SK-N-SH (cell line): ENCODE measurements around the gene TRIM44. TPM values are rescaled to one million over a fixed set of nuclear protein-coding genes. Genes with fewer than 3 reads are reported as not detected.

Source experiments
- CTCF ChIA-PET: fragments of 300-600, 350-600 bp; formaldehyde crosslinking; extraction: SDS; loops from one replicate; lab custom pipeline; 2021; lab: Yijun Ruan, JAX
- POLR2A ChIA-PET: fragments of 350-600 bp; sonication (Branson Sonifier 250); formaldehyde crosslinking; extraction: SDS; loops from one replicate; lab custom pipeline; 2020; ENCODE audit warnings: antibody characterized with exemption, inconsistent platforms; lab: Yijun Ruan, JAX
- DNase-seq: peaks from one replicate; pipeline ENCODE4 v3.0.0; 2012
- H2AFZ ChIP-seq: fragments of 200-600 bp; sonication (generic); 2 replicates; pipeline ENCODE4 v1.8.1; 2016; ENCODE audit warnings: antibody characterized with exemption, mild to moderate bottlenecking, low read depth
- H3F3A ChIP-seq: fragments of 200-600 bp; sonication (generic); replicated peaks from 2 replicates; pipeline ENCODE3; 2016; ENCODE audit warnings: antibody characterized with exemption, mild to moderate bottlenecking; ENCODE audit not compliant: insufficient read depth
- H3K27ac ChIP-seq, 2 experiments: fragments of 200-500 bp in 1 of 2; fragments of 200-600 bp in 1 of 2; sonication (Bioruptor generic) in 1 of 2; sonication (generic), shearing (Covaris generic) in 1 of 2; 2 replicates each; pipeline versions ENCODE4 v1.5.1 to v1.6.1; 2014 to 2016; ENCODE audit warnings: low read depth in 2 of 2, inconsistent platforms in 1 of 2, low read length in 1 of 2, mild to moderate bottlenecking in 1 of 2, mixed read lengths in 1 of 2
- H3K27me3 ChIP-seq: fragments of 200-600 bp; sonication (generic), shearing (Covaris generic); 2 replicates; pipeline ENCODE4 v1.6.1; 2016; ENCODE audit warnings: mixed run types; ENCODE audit not compliant: insufficient read depth
- H3K36me3 ChIP-seq, 2 experiments: fragments of 200-500 bp in 1 of 2; fragments of 200-600 bp in 1 of 2; sonication (Bioruptor generic) in 1 of 2; sonication (generic) in 1 of 2; replicated peaks in 1 of 2; 2 replicates each; pipeline versions ENCODE3 to v1.5.1; 2014 to 2016; ENCODE audit warnings: low read length in 1 of 2, mild to moderate bottlenecking in 1 of 2; ENCODE audit not compliant: insufficient read depth in 2 of 2, control insufficient read depth in 1 of 2
- H3K4me1 ChIP-seq, 2 experiments: fragments of 200-500 bp in 1 of 2; fragments of 200-600 bp in 1 of 2; sonication (Bioruptor generic) in 1 of 2; sonication (generic), shearing (Covaris generic) in 1 of 2; 2 replicates each; pipeline versions ENCODE4 v1.5.1 to v1.6.1; 2014 to 2016; ENCODE audit warnings: low read depth in 1 of 2, low read length in 1 of 2, mixed run types in 1 of 2; ENCODE audit not compliant: insufficient read depth in 2 of 2, control insufficient read depth in 1 of 2
- H3K4me2 ChIP-seq: fragments of 200-600 bp; sonication (generic), shearing (Covaris generic); 2 replicates; pipeline ENCODE4 v1.6.1; 2017; ENCODE audit warnings: mixed run types
- H3K4me3 ChIP-seq, 2 experiments: fragments of 200-500 bp in 1 of 2; fragments of 200-600 bp in 1 of 2; sonication (Bioruptor generic) in 1 of 2; sonication (generic), shearing (Covaris generic) in 1 of 2; 2 replicates each; pipeline versions ENCODE4 v1.5.1 to v1.8.1; 2014 to 2016; ENCODE audit warnings: low read depth in 2 of 2, inconsistent platforms in 1 of 2, low read length in 1 of 2, mild to moderate bottlenecking in 1 of 2, mixed read lengths in 1 of 2, moderate library complexity in 1 of 2
- H3K79me2 ChIP-seq: fragments of 200-600 bp; sonication (generic); 2 replicates; pipeline ENCODE4 v1.8.1; 2017; ENCODE audit warnings: mild to moderate bottlenecking; ENCODE audit not compliant: insufficient read depth
- H3K9ac ChIP-seq: fragments of 200-600 bp; sonication (generic); 2 replicates; pipeline ENCODE4 v1.6.1; 2017; ENCODE audit warnings: mixed run types
- H3K9me2 ChIP-seq: fragments of 200-600 bp; sonication (generic); 2 replicates; pipeline ENCODE4 v1.6.1; 2017; ENCODE audit warnings: mixed run types
- H3K9me3 ChIP-seq: fragments of 200-600 bp; sonication (generic); 2 replicates; pipeline ENCODE4 v1.6.1; 2017; ENCODE audit warnings: mixed run types, mild to moderate bottlenecking, moderate library complexity
- H4K20me1 ChIP-seq: fragments of 200-600 bp; sonication (generic); 2 replicates; pipeline ENCODE4 v1.6.1; 2017; ENCODE audit warnings: mild to moderate bottlenecking, mixed run types; ENCODE audit not compliant: insufficient read depth
- CHD2 ChIP-seq: fragments of 150-350 bp; IDR thresholded peaks from 2 replicates; pipeline ENCODE4 v1.6.1; 2018; ENCODE audit warnings: low read length; ENCODE audit not compliant: partially characterized antibody
- ELF1 ChIP-seq: IDR thresholded peaks from 2 replicates; pipeline ENCODE4 v1.4.0; 2012
- EP300 ChIP-seq, 2 experiments: IDR thresholded peaks; 2 replicates each; pipeline versions ENCODE4 v1.4.0 to v1.6.1; 2012; ENCODE audit warnings: borderline replicate concordance in 1 of 2, low read depth in 1 of 2, low read length in 1 of 2
- EZH2phosphoT487 ChIP-seq: fragments of 200-600 bp; sonication (generic); IDR thresholded peaks from 2 replicates; pipeline ENCODE4 v1.6.1; 2017; ENCODE audit warnings: low read depth, mixed run types, mild to moderate bottlenecking, antibody characterized with exemption, moderate library complexity, borderline replicate concordance
- FOSL2 ChIP-seq: IDR thresholded peaks from 2 replicates; pipeline ENCODE4 v1.4.0; 2012; ENCODE audit warnings: low read depth, mild to moderate bottlenecking, moderate library complexity, borderline replicate concordance
- FOXJ3 ChIP-seq: sonication (generic); formaldehyde crosslinking; IDR thresholded peaks from 2 replicates; pipeline ENCODE4 v1.5.1; 2020; ENCODE audit warnings: mild to moderate bottlenecking, missing genetic modification reagents
- GATA2 ChIP-seq: sonication (generic); formaldehyde crosslinking; IDR thresholded peaks from 2 replicates; pipeline ENCODE4 v1.5.0; 2020; ENCODE audit warnings: mild to moderate bottlenecking, missing genetic modification reagents
- IRF3 ChIP-seq: fragments of 150-350 bp; IDR thresholded peaks from 2 replicates; pipeline ENCODE4 v1.6.1; 2016; ENCODE audit warnings: mild to moderate bottlenecking, low read depth, low read length
- JUND ChIP-seq: IDR thresholded peaks from 2 replicates; pipeline ENCODE4 v1.4.0; 2012
- NFIC ChIP-seq: IDR thresholded peaks from 2 replicates; pipeline ENCODE4 v1.4.0; 2012; ENCODE audit warnings: borderline replicate concordance
- PBX3 ChIP-seq: IDR thresholded peaks from 2 replicates; pipeline ENCODE4; 2012
- RCOR1 ChIP-seq: fragments of 150-350 bp; IDR thresholded peaks from 2 replicates; pipeline ENCODE4 v1.6.1; 2017; ENCODE audit warnings: antibody characterized with exemption, low read length
- REST ChIP-seq: IDR thresholded peaks from 2 replicates; pipeline ENCODE4 v1.6.1; 2012; ENCODE audit warnings: mild to moderate bottlenecking, low read depth, low read length, moderate library complexity
- RFX5 ChIP-seq: IDR thresholded peaks from 2 replicates; pipeline ENCODE4 v1.6.1; 2012; ENCODE audit warnings: mild to moderate bottlenecking, improper control_type of control experiment, low read length
- SIN3A ChIP-seq: IDR thresholded peaks from 2 replicates; pipeline ENCODE4 v1.6.1; 2012; ENCODE audit warnings: low read depth, mild to moderate bottlenecking, low read length, moderate library complexity, borderline replicate concordance
- SMC3 ChIP-seq: IDR thresholded peaks from 2 replicates; pipeline ENCODE4 v1.6.1; 2012; ENCODE audit warnings: low read depth, low read length, improper control_type of control experiment
- TEAD4 ChIP-seq: IDR thresholded peaks from 2 replicates; pipeline ENCODE4 v1.4.0; 2012; ENCODE audit warnings: mild to moderate bottlenecking, borderline replicate concordance; ENCODE audit not compliant: insufficient read depth
- USF2 ChIP-seq: fragments of 150-350 bp; IDR thresholded peaks from 2 replicates; pipeline ENCODE4 v1.6.1; 2017; ENCODE audit warnings: antibody characterized with exemption, low read length, low read depth, borderline replicate concordance
- YY1 ChIP-seq: IDR thresholded peaks from 2 replicates; pipeline ENCODE4 v1.4.0; 2012; ENCODE audit warnings: low read depth, mild to moderate bottlenecking
- WGBS: methylation state at CpG from one replicate; pipeline ENCODE4 v1.1.6; 2017; ENCODE audit warnings: low lambda C conversion rate; 5-methylcytosine and 5-hydroxymethylcytosine counted together
- polyA plus RNA-seq, 3 experiments: library from polyadenylated mRNA; depleted of rRNA; stranded (reverse); fragments of >200 nt; gene quantifications; 2 replicates each; pipeline ENCODE4 v1.2.3, GENCODE V29; 2012

Gene TRIM44
- polyA plus RNA-seq, 1 of the 3 experiments (the other 2 are of a cell fraction), result 34.1 TPM

- POLR2A ChIA-PET, result no interaction called here
- Histone ChIP-seq H2AFZ (no peak overlapping the region), H3K4me3 (no peak overlapping the region), H3K9me3 (no peaks in the 10 kb centered on the region), H4K20me1 (no peaks in the 10 kb centered on the region), H3K36me3 (peaks cover 24 to 28% of the 10 kb centered on the region in 2 experiments), H3F3A (no peaks in the 10 kb centered on the region), H3K4me1 (no peaks in the 10 kb centered on the region; a peak in 1 of 4 replicates), H3K27me3 (no peaks in the 10 kb centered on the region), H3K9me2 (no peaks in the 10 kb centered on the region), H3K9ac (no peak overlapping the region), H3K79me2 (no peaks in the 10 kb centered on the region; the same call in 1 of the 2 replicates), H3K4me2 (no peak overlapping the region), H3K27ac (no peak overlapping the region)
- CTCF ChIA-PET, result interaction anchor here (0.8 to 3.5 kb wide), 5 partner anchors 12 to 456 kb away, joined by 3 to 26 read pairs (median 4); no protein-coding TSS in a partner anchor
- 94% methylated on average over 3 of the region's 3 CpGs for WGBS
- DNase-seq, result no peak
- no peak for TF ChIP-seq RCOR1
- no peak for TF ChIP-seq GATA2 (CRISPR knock-in tag)
- no peak for TF ChIP-seq CHD2
- no peak for TF ChIP-seq SIN3A
- no peak for TF ChIP-seq FOSL2
- TF ChIP-seq TEAD4, result no peak
- no peak for TF ChIP-seq SMC3
- TF ChIP-seq JUND, result no peak
- TF ChIP-seq EP300 (IDR thresholded peaks at IDR 0.05; ENCODE audit: borderline replicate concordance in 1 of 2, low read depth in 1 of 2, low read length in 1 of 2), result no peak
- no peak for TF ChIP-seq PBX3
Observed at GRCh38 chr11:35804451-35805040, 142.0 kb downstream of the TRIM44 start.

- H3K9me2 ChIP-seq, result no peaks in the 10 kb centered on the region
- H3K36me3 ChIP-seq, result peaks cover 15 to 29% of the 10 kb centered on the region in 2 experiments
- CTCF ChIA-PET, result interaction anchor here (0.8 to 4.6 kb wide), 2 partner anchors 12 to 322 kb away, joined by 3 to 31 read pairs; no protein-coding TSS in a partner anchor
- H3K9me3 ChIP-seq, result no peaks in the 10 kb centered on the region
- POLR2A ChIA-PET, result no interaction called here
- H3K27me3 ChIP-seq, result no peaks in the 10 kb centered on the region
- WGBS, result 75% methylated on average over 4 of the region's 4 CpGs
- no peaks in the 10 kb centered on the region for H3K79me2 ChIP-seq
- H3K27ac ChIP-seq, result no peak overlapping the region
- H3F3A ChIP-seq, result no peaks in the 10 kb centered on the region
- no peak overlapping the region for H3K4me3 ChIP-seq
- H4K20me1 ChIP-seq, result no peaks in the 10 kb centered on the region
- H3K9ac ChIP-seq, result no peak overlapping the region
- TF ChIP-seq EZH2phosphoT487 (no peak), NFIC (no peak), FOSL2 (no peak), CHD2 (no peak), ELF1 (no peak), REST (no peak), RFX5 (no peak), FOXJ3 (no peak), GATA2 (CRISPR knock-in tag) (no peak), YY1 (no peak), RCOR1 (no peak), SIN3A (no peak), IRF3 (no peak), USF2 (no peak)
- H3K4me2 ChIP-seq, result no peak overlapping the region
- DNase-seq, result no peak
- peaks cover 0 to 3% of the 10 kb centered on the region in 2 experiments; a peak in 2 of 4 replicates for H3K4me1 ChIP-seq
- H2AFZ ChIP-seq, result no peak overlapping the region
Observed at GRCh38 chr11:35809561-35809960, 147.0 kb downstream of the TRIM44 start.
